Psoas muscle (tissue), 8 donors: ENCODE measurements around the gene SOX9. TPM values are rescaled to one million over a fixed set of nuclear protein-coding genes. Genes with fewer than 3 reads are reported as not detected.

Experiments used
- ATAC-seq, 4 donors: fragments of 200-7000 bp; cut with Tn5 transposase; one replicate each; pipeline ENCODE4 v1.9.1; 2020; ENCODE audit warnings: moderate library complexity in 3 of 4, mild to moderate bottlenecking in 2 of 4
- DNase-seq, 2 donors: peaks; one replicate each; pipeline ENCODE4 v3.0.0-alpha.2; 2020
- H3K27ac ChIP-seq: fragments of 200-600 bp; one replicate; pipeline ENCODE4 v1.8.0; 2022
- H3K27me3 ChIP-seq, 3 donors: fragments of 200-600 bp in 1 of 3; one replicate each; pipeline versions ENCODE4 v1.6.1 to v1.8.0; 2013 to 2022; ENCODE audit warnings: low read length in 2 of 3, mild to moderate bottlenecking in 2 of 3, moderate library complexity in 1 of 3; ENCODE audit not compliant: insufficient read depth in 3 of 3
- H3K36me3 ChIP-seq, 2 donors: fragments of 200-600 bp in 1 of 2; one replicate each; pipeline versions ENCODE4 v1.6.1 to v1.8.0; 2013 to 2022; ENCODE audit warnings: low read depth in 1 of 2, mild to moderate bottlenecking in 1 of 2, moderate library complexity in 1 of 2; ENCODE audit not compliant: insufficient read depth in 1 of 2
- H3K4me1 ChIP-seq: fragments of 200-600 bp; one replicate; pipeline ENCODE4 v1.8.0; 2022
- H3K4me3 ChIP-seq: fragments of 200-600 bp; one replicate; pipeline ENCODE4 v1.8.0; 2022; ENCODE audit warnings: mild to moderate bottlenecking
- H3K9me3 ChIP-seq: fragments of 200-600 bp; one replicate; pipeline ENCODE4 v1.8.0; 2022
- CTCF ChIP-seq: fragments of 200-600 bp; IDR thresholded peaks from one replicate; pipeline ENCODE4 v1.8.0; 2022; ENCODE audit warnings: antibody characterized with exemption
- WGBS, 3 donors: extraction: QIAGEN DNeasy Blood & Tissue Kit; methylation state at CpG; one replicate each; pipeline versions ENCODE4 v1.1.6 to v1.1.7; 2013; 5-methylcytosine and 5-hydroxymethylcytosine counted together
- intact Hi-C, 2 donors: fragments of 100-400 bp; cut with DNase I; formaldehyde crosslinking; loops; one replicate each; pipeline versions ENCODE4 v1.11.0 to v1.14.2; 2022
- polyA plus RNA-seq, 3 donors: library from polyadenylated mRNA; stranded (reverse); fragments of 200-250 nt; gene quantifications; one replicate each; pipeline ENCODE4 v1.2.3, GENCODE V29; 2013
- total RNA-seq, 4 donors: library from RNA; stranded (reverse); fragmentation: NEBNext Ultra II Directional in 2 of 4; extraction: Animal tissue kit (Norgen Biotek cat#: 25700) in 2 of 4; gene quantifications; one replicate each; pipeline versions ENCODE4 v1.2.1 to v1.2.4, GENCODE V29; 2021 to 2023
- donor health status: healthy with polysubstance abuse.
- donor health status: DM: no; HTN: no; CAD: no; lungs with moderate emphysema.
- donor health status: Bipolar disorder and iron deficiency.
- donor health status: healthy.
- donor health status: DM: yes; HTN: yes; CAD: no.
- donor health status: DM: no; HTN: no; CAD: no.
- donor health status: DM: no; HTN: no; CAD: no.
- donor health status: DM: yes; HTN: yes; CAD: no.

SOX9 gene
- total and polyA plus RNA-seq, 7 donors: 0.58 to 2.7 (median 1.6) TPM

DNA sequence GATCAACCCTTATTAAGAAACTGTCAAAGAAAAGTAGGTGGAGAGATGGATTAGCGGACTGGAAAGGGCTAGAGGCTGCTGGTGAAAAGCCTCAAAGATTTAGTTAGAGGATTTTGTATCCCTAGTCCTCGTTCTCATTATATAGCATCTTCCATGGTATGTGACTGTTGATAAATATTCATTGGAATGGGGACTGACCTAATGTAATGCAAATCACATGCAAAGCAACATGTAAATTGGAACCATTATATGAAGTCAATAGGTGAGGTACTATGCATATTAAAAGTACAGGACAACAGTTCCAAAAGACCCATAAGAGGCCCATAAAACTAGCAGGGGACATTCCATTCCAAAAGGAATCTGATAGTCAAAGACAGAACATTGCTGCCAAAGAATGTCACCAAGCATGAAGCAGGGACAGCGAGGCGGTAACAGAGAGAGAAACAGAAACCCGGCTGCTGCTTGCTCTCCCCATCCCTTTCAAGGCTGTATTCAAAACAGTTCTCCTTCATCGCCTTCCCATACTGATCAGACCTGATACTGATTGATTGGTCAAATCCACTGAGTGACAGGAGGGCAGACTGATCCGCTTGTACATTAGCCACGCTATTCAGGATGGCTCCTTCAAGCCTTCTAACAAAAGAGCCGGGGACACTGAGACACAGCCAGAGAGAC is 44.5 kb downstream of the SOX9 start:
- H3K27me3 ChIP-seq: peaks cover 0 to 5% (median 0%) of the 10 kb centered on the region in 3 donors
- 48 to 64% (median 55%) methylated on average over 9 of the region's 9 CpGs for WGBS, 3 donors
- no peak overlapping the region for H3K4me3 ChIP-seq
- DNase-seq: no peak
- no peak overlapping the region for H3K27ac ChIP-seq
- ATAC-seq: no peak
- H3K4me1 ChIP-seq: no peaks in the 10 kb centered on the region
- TF ChIP-seq CTCF: no peak
- intact Hi-C loops: no loop called here
- H3K36me3 ChIP-seq: no peaks in the 10 kb centered on the region
- no peaks in the 10 kb centered on the region for H3K9me3 ChIP-seq

GRCh38 chr17:72165867-72166439 is 45.1 kb downstream of the SOX9 start:
- no peaks in the 10 kb centered on the region for H3K36me3 ChIP-seq
- no peaks in the 10 kb centered on the region for H3K9me3 ChIP-seq
- no peak overlapping the region for H3K4me3 ChIP-seq
- no peaks in the 10 kb centered on the region for H3K4me1 ChIP-seq
- ATAC-seq (peak in 2 of 4 donors; percentile 61 to 65), DNase-seq (no peak)
- H3K27ac ChIP-seq: no peak overlapping the region
- no peak for TF ChIP-seq CTCF
- intact Hi-C loops: no loop called here
- H3K27me3 ChIP-seq: peaks cover 0 to 5% (median 0%) of the 10 kb centered on the region in 3 donors
- 36 to 45% (median 45%) methylated on average over 12 of the region's 12 CpGs for WGBS, 3 donors

- WGBS, 3 donors: 74 to 89% (median 83%) methylated on average over 2 of the region's 2 CpGs
- no peak for DNase-seq
- no peak overlapping the region for H3K4me3 ChIP-seq
- H3K36me3 ChIP-seq: no peaks in the 10 kb centered on the region
- no peaks in the 10 kb centered on the region for H3K9me3 ChIP-seq
- no peaks in the 10 kb centered on the region for H3K4me1 ChIP-seq
- H3K27me3 ChIP-seq: peaks cover 0 to 5% (median 0%) of the 10 kb centered on the region in 3 donors
- TF ChIP-seq CTCF: no peak
- intact Hi-C loops: no loop called here
- no peak overlapping the region for H3K27ac ChIP-seq
- no peak for ATAC-seq
Measured at GRCh38 chr17:72167593-72167992, 46.8 kb downstream of the SOX9 start.

- no peaks in the 10 kb centered on the region for H3K36me3 ChIP-seq
- no peaks in the 10 kb centered on the region for H3K4me1 ChIP-seq
- H3K4me3 ChIP-seq: no peak overlapping the region
- intact Hi-C loops: no loop called here
- ATAC-seq: no peak
- TF ChIP-seq CTCF: no peak
- H3K9me3 ChIP-seq: no peaks in the 10 kb centered on the region
- no peak for DNase-seq
- H3K27me3 ChIP-seq: peaks cover 0 to 11% (median 0%) of the 10 kb centered on the region in 3 donors
- 80 to 93% (median 83%) methylated on average over 4 of the region's 4 CpGs for WGBS, 3 donors
- no peak overlapping the region for H3K27ac ChIP-seq
Measured at GRCh38 chr17:72169823-72170222, 49.0 kb downstream of the SOX9 start.
